HEK293 (cell line): Measurements from ENCODE around the gene ALKBH3.

ENCODE experiments used
- CTCF ChIA-PET: fragments of 350-600 bp; formaldehyde crosslinking; extraction: SDS; loops from one replicate; lab custom pipeline; 2021; ENCODE audit warnings: antibody characterized with exemption; lab: Yijun Ruan, JAX
- POLR2A ChIA-PET: fragments of 300-600 bp; formaldehyde crosslinking; extraction: SDS; loops from one replicate; lab custom pipeline; 2020; ENCODE audit warnings: antibody characterized with exemption, inconsistent platforms; lab: Yijun Ruan, JAX
- H3K27ac ChIP-seq: fragments of 200-500 bp; sonication (Bioruptor generic); 2 replicates; pipeline ENCODE4 v1.5.1; 2014; ENCODE audit warnings: low read depth, low read length, control low read depth, inconsistent platforms; ENCODE audit errors: extremely low read depth
- H3K36me3 ChIP-seq, 2 experiments: fragments of 200-500 bp in 1 of 2; sonication (Bioruptor generic) in 1 of 2; 1 replicate in 1 of 2; 2 replicates in 1 of 2; pipeline ENCODE4 v1.5.1; 2014 to 2017; ENCODE audit warnings: inconsistent platforms in 2 of 2, low read length in 2 of 2; ENCODE audit not compliant: control insufficient read depth in 2 of 2, insufficient read depth in 1 of 2
- H3K4me1 ChIP-seq: fragments of 200-500 bp; sonication (Bioruptor generic); 2 replicates; pipeline ENCODE4 v1.5.1; 2014; ENCODE audit warnings: mild to moderate bottlenecking, low read length, inconsistent platforms; ENCODE audit not compliant: control insufficient read depth, insufficient read depth
- H3K4me3 ChIP-seq: 2 replicates; pipeline ENCODE4 v1.5.1; 2011; ENCODE audit warnings: low read depth, mild to moderate bottlenecking, control low read depth, low read length, moderate library complexity
- H3K9me3 ChIP-seq: fragments of 200-500 bp; sonication (Bioruptor generic); 2 replicates; pipeline ENCODE4 v1.5.1; 2014; ENCODE audit warnings: low read depth, low read length, inconsistent platforms; ENCODE audit not compliant: control insufficient read depth, insufficient read depth
- IKZF3 ChIP-seq: fragments of 450-650 bp; IDR thresholded peaks from 2 replicates; pipeline ENCODE4 v1.5.0; 2018; ENCODE audit warnings: missing biosample characterization, mild to moderate bottlenecking, missing genetic modification characterization, moderate library complexity
- KLF17 ChIP-seq: fragments of 450-650 bp; formaldehyde crosslinking; IDR thresholded peaks from 2 replicates; pipeline ENCODE4 v1.5.1; 2016; ENCODE audit warnings: missing biosample characterization, missing genetic modification characterization
- RBAK ChIP-seq: fragments of 450-650 bp; formaldehyde crosslinking; IDR thresholded peaks from 2 replicates; pipeline ENCODE4 v1.5.1; 2016; ENCODE audit warnings: missing biosample characterization, missing genetic modification characterization
- SETDB1 ChIP-seq: IDR thresholded peaks from one replicate; pipeline ENCODE4 v1.6.1; 2017; ENCODE audit warnings: mild to moderate bottlenecking, low read length, moderate library complexity, mixed read lengths; ENCODE audit not compliant: insufficient read length
- WT1 ChIP-seq: fragments of 450-650 bp; formaldehyde crosslinking; IDR thresholded peaks from 2 replicates; pipeline ENCODE4 v1.5.1; 2016; ENCODE audit warnings: missing biosample characterization, missing genetic modification characterization
- YY2 ChIP-seq: fragments of 450-650 bp; formaldehyde crosslinking; IDR thresholded peaks from 2 replicates; pipeline ENCODE4 v1.5.1; 2016; ENCODE audit warnings: missing biosample characterization, missing genetic modification characterization
- ZBTB7A ChIP-seq: fragments of 450-650 bp; formaldehyde crosslinking; IDR thresholded peaks from 2 replicates; pipeline ENCODE4 v1.5.1; 2016; ENCODE audit warnings: low read depth, missing biosample characterization, missing genetic modification characterization
- ZBTB8A ChIP-seq: fragments of 450-650 bp; formaldehyde crosslinking; IDR thresholded peaks from 2 replicates; pipeline ENCODE4 v1.5.1; 2016; ENCODE audit warnings: missing biosample characterization, missing genetic modification characterization
- ZFHX2 ChIP-seq: fragments of 450-650 bp; formaldehyde crosslinking; conservative IDR thresholded peaks from 2 replicates; pipeline ENCODE4 v1.5.1; 2016; ENCODE audit warnings: missing biosample characterization, missing genetic modification characterization
- ZNF2 ChIP-seq: fragments of 450-650 bp; formaldehyde crosslinking; IDR thresholded peaks from 2 replicates; pipeline ENCODE4 v1.5.1; 2016; ENCODE audit warnings: missing biosample characterization, missing genetic modification characterization
- ZNF223 ChIP-seq: fragments of 450-650 bp; formaldehyde crosslinking; IDR thresholded peaks from 2 replicates; pipeline ENCODE4 v1.5.1; 2016; ENCODE audit warnings: missing biosample characterization, missing genetic modification characterization
- ZNF23 ChIP-seq: fragments of 450-650 bp; formaldehyde crosslinking; IDR thresholded peaks from 2 replicates; pipeline ENCODE4 v1.5.1; 2016; ENCODE audit warnings: missing biosample characterization, missing genetic modification characterization, borderline replicate concordance
- ZNF239 ChIP-seq: fragments of 450-650 bp; formaldehyde crosslinking; IDR thresholded peaks from 2 replicates; pipeline ENCODE4 v1.5.1; 2016; ENCODE audit warnings: missing biosample characterization, missing genetic modification characterization
- ZNF302 ChIP-seq: fragments of 450-650 bp; formaldehyde crosslinking; IDR thresholded peaks from 2 replicates; pipeline ENCODE4 v1.5.1; 2016; ENCODE audit warnings: missing biosample characterization, missing genetic modification characterization, low read depth
- ZNF391 ChIP-seq: fragments of 450-650 bp; formaldehyde crosslinking; IDR thresholded peaks from 2 replicates; pipeline ENCODE4 v1.5.1; 2016; ENCODE audit warnings: low read depth, missing biosample characterization, missing genetic modification characterization, borderline replicate concordance
- ZNF416 ChIP-seq: fragments of 450-650 bp; formaldehyde crosslinking; IDR thresholded peaks from 2 replicates; pipeline ENCODE4 v1.5.1; 2016; ENCODE audit warnings: missing biosample characterization, missing genetic modification characterization
- ZNF600 ChIP-seq: fragments of 450-650 bp; formaldehyde crosslinking; IDR thresholded peaks from 2 replicates; pipeline ENCODE4 v1.5.1; 2016; ENCODE audit warnings: missing biosample characterization, missing genetic modification characterization
- ZNF654 ChIP-seq: fragments of 450-650 bp; formaldehyde crosslinking; IDR thresholded peaks from 2 replicates; pipeline ENCODE4 v1.5.1; 2016; ENCODE audit warnings: low read depth, missing biosample characterization, missing genetic modification characterization
- ZSCAN16 ChIP-seq: fragments of 450-650 bp; formaldehyde crosslinking; IDR thresholded peaks from 2 replicates; pipeline ENCODE4 v1.5.1; 2016; ENCODE audit warnings: missing biosample characterization, missing genetic modification characterization
- TF ChIP-seq, protein P1 (sequence below): fragments of 450-650 bp; formaldehyde crosslinking; IDR thresholded peaks from 2 replicates; pipeline ENCODE4 v1.5.1; 2016; ENCODE audit warnings: missing biosample characterization, missing genetic modification characterization

ALKBH3 gene

DNA sequence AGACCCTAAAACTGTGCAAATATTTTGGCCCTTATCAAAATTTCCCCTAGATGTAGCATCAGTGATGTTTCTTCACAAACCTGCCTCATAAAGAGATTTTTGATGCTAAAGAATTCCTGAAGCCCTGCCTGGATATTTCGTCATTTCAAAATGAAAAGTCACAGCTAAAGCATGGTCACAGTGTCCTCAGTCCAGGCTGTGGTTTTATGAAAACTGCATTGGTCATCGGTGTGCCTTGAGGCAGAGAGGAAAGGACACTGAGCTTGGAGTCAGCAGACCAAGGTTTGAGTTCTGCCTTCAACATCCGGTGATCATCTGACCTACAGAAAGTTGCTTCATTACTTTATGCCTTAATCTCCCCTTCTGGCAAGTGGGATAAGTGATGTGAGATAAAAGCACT, 34.8 kb upstream of the ALKBH3 start (continued):
- TF ChIP-seq, protein P1, sequence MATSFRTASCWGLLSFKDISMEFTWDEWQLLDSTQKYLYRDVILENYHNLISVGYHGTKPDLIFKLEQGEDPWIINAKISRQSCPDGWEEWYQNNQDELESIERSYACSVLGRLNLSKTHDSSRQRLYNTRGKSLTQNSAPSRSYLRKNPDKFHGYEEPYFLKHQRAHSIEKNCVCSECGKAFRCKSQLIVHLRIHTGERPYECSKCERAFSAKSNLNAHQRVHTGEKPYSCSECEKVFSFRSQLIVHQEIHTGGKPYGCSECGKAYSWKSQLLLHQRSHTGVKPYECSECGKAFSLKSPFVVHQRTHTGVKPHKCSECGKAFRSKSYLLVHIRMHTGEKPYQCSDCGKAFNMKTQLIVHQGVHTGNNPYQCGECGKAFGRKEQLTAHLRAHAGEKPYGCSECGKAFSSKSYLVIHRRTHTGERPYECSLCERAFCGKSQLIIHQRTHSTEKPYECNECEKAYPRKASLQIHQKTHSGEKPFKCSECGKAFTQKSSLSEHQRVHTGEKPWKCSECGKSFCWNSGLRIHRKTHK (tag by site-specific recombination) = no peak
- TF ChIP-seq, all 188 proteins: peak for 0

DNA sequence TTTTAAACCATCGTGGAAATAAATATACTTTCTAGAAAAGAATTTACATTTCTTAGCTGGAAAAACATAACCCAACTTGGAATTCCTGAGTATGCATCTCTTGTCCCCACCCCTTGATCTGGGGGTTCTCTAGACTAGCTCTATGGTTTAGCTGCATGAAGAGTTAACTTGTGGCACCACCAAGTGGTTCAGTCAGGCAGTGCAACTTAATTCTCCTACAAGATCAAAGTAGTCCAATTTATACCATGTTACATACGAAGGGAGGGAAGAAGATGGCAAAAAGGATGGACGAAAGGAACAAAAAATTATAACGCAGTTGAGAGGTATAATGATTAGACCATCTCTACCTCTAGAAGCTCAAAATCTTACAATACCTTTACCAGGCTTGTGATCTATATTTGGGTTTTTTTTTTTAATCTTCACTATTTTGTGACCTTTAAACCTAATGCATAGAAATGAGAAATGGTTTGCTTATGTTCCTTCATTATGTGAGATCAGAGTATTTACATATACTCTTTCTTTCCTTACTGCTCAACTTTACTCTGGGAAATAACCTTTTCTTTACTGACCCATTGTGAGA, 28.5 kb upstream of the ALKBH3 start:
- no peak overlapping the region for H3K4me3 ChIP-seq
- H3K36me3 ChIP-seq = peaks cover 6 to 16% of the 10 kb centered on the region in 2 experiments
- TF ChIP-seq IKZF3 (tag by site-specific recombination) = no peak
- no peak for TF ChIP-seq ZNF23 (tag by site-specific recombination)
- TF ChIP-seq ZNF654 (tag by site-specific recombination) = peak; percentile 64
- TF ChIP-seq RBAK = no peak
- no peak for TF ChIP-seq ZNF391 (tag by site-specific recombination)
- no peak for TF ChIP-seq ZNF239 (tag by site-specific recombination)
- no peak for TF ChIP-seq ZBTB7A (tag by site-specific recombination)
- H3K9me3 ChIP-seq = no peaks in the 10 kb centered on the region
- ChIA-PET POLR2A (interaction anchor here (0.6 to 0.7 kb wide), 2 partner anchors 20 to 370 kb away, joined by 3 read pairs; no protein-coding TSS in a partner anchor), CTCF (interaction anchor here (0.5 to 5.4 kb wide), 39 partner anchors 8 to 1005 kb away, joined by 3 to 122 read pairs (median 4); no protein-coding TSS in a partner anchor)
- no peaks in the 10 kb centered on the region for H3K4me1 ChIP-seq
- no peak overlapping the region for H3K27ac ChIP-seq

DNA sequence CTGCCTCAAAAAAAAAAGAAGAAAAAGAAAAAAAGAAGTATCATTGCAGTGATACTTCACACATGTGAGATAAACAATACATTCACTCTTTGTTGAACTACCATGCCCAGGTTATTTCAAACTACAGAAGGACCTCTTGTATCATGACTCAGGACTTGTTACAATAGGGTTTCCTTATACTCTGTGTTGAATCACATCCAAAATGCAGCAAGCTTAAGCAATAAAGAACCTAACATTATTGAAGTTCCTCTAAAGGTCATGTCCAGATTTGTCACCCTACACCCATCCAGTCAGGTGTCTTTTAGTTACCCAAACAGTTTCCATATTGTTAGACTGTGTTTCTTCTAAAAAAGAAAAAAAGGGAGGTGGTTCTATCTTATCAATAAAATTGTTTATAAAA, 26.9 kb upstream of the ALKBH3 start:
- peaks cover 6 to 16% of the 10 kb centered on the region in 2 experiments for H3K36me3 ChIP-seq
- no peaks in the 10 kb centered on the region for H3K9me3 ChIP-seq
- no peak for TF ChIP-seq ZNF2
- no peak for TF ChIP-seq ZFHX2 (tag by site-specific recombination)
- ChIA-PET POLR2A (no interaction called here), CTCF (interaction anchor here (0.6 to 1.0 kb wide), 3 partner anchors 19 to 341 kb away, joined by 4 read pairs; no protein-coding TSS in a partner anchor)
- no peak overlapping the region for H3K27ac ChIP-seq
- no peak overlapping the region for H3K4me3 ChIP-seq
- H3K4me1 ChIP-seq = no peaks in the 10 kb centered on the region

DNA sequence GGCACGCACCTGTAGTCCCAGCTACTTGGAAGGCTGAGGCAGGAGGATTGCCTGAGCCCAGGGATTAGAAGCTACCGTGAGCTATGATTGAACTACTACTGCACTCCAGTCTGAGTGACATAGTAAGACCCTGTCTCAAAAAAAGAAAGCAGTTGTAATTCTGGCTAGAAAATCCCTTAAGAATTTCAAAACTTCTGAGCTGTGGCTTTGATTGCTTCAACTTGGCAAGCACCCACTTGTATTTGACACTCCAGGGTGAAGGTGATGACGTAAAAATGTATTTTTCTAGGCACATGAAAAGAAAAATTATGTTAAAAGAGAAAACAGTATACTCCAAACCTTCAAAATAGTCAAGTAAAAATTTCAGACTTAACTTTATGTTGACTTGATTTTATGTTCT, 23.6 kb upstream of the ALKBH3 start:
- H3K9me3 ChIP-seq = no peaks in the 10 kb centered on the region
- CTCF ChIA-PET = interaction anchor here (1.4 kb wide), 1 partner anchor 33 kb away, joined by 4 read pairs; no protein-coding TSS in a partner anchor
- no peak overlapping the region for H3K27ac ChIP-seq
- peaks cover 6 to 16% of the 10 kb centered on the region in 2 experiments for H3K36me3 ChIP-seq
- TF ChIP-seq KLF17 (tag by site-specific recombination) = no peak
- TF ChIP-seq ZBTB8A (tag by site-specific recombination) = no peak
- no peak overlapping the region for H3K4me3 ChIP-seq
- H3K4me1 ChIP-seq = no peaks in the 10 kb centered on the region
- POLR2A ChIA-PET = no interaction called here

- no peaks in the 10 kb centered on the region for H3K9me3 ChIP-seq
- CTCF ChIA-PET = interaction anchor here (1.6 kb wide), 1 partner anchor 9 kb away, joined by 4 read pairs; no protein-coding TSS in a partner anchor
- H3K27ac ChIP-seq = no peak overlapping the region
- H3K4me3 ChIP-seq = no peak overlapping the region
- peaks cover 0 to 1% of the 10 kb centered on the region in 2 experiments; a peak in 2 of 3 replicates for H3K36me3 ChIP-seq
- TF ChIP-seq YY2 (tag by site-specific recombination) (no peak), ZNF600 (tag by site-specific recombination) (no peak), ZNF416 (no peak), ZSCAN16 (no peak), SETDB1 (peak; percentile 70), ZNF223 (no peak), ZNF302 (tag by site-specific recombination) (no peak), WT1 (tag by site-specific recombination) (no peak)
- TF ChIP-seq, all 188 proteins: peak for 1
- POLR2A ChIA-PET = no interaction called here
- no peaks in the 10 kb centered on the region for H3K4me1 ChIP-seq
These were observed 19.5 kb upstream of the ALKBH3 start for GRCh38 chr11:43861141-43861540.
